DND-41 (cell line): ENCODE data around the gene OPRD1.
"Not testable (repeated sequence)": the region's sequence is repeated elsewhere in the genome, so short reads cannot be mapped to it uniquely, and the experiment has no call there.

Experiments used
- CTCF ChIP-seq: IDR thresholded peaks from 2 replicates; pipeline ENCODE4 v1.5.1; 2012; ENCODE audit warnings: borderline replicate concordance, low read length, moderate library complexity, mild to moderate bottlenecking; ENCODE audit not compliant: poor library complexity, severe bottlenecking; ENCODE audit errors: extremely low read depth
- EZH2 ChIP-seq: IDR thresholded peaks from 3 replicates; pipeline ENCODE4 v1.6.1; 2012; ENCODE audit warnings: borderline replicate concordance, low read depth, mild to moderate bottlenecking, moderate library complexity, low read length, inconsistent platforms; ENCODE audit not compliant: severe bottlenecking

- TF ChIP-seq CTCF, EZH2: not testable (repeated sequence)
Observed at GRCh38 chr1:28854406-28854805, 42.4 kb downstream of the OPRD1 start.
